Sigmoid colon (tissue), 7 donors: Measurements from ENCODE around the gene SRD5A3. TPM values are rescaled to one million over a fixed set of nuclear protein-coding genes. Genes with fewer than 3 reads are reported as not detected.

ENCODE experiments used
- DNase-seq: peaks from one replicate; pipeline ENCODE4 v3.0.0-alpha.2; 2019
- H3K27ac ChIP-seq, 4 donors: fragments of 200-600 bp; sonication (generic); one replicate each; pipeline ENCODE4 v1.5.1; 2016 to 2019; ENCODE audit warnings: mild to moderate bottlenecking in 1 of 4
- H3K27me3 ChIP-seq, 3 donors: fragments of 200-600 bp; sonication (generic); one replicate each; pipeline ENCODE4 v1.5.1; 2019; ENCODE audit warnings: mild to moderate bottlenecking in 1 of 3
- H3K36me3 ChIP-seq, 4 donors: fragments of 200-600 bp; sonication (generic); one replicate each; pipeline ENCODE4 v1.5.1; 2016 to 2019
- H3K4me1 ChIP-seq, 4 donors: fragments of 200-600 bp; sonication (generic); one replicate each; pipeline ENCODE4 v1.5.1; 2017 to 2019
- H3K4me3 ChIP-seq, 4 donors: fragments of 200-600 bp; sonication (generic); one replicate each; pipeline ENCODE4 v1.5.1; 2017 to 2019; ENCODE audit warnings: mild to moderate bottlenecking in 2 of 4, moderate library complexity in 1 of 4
- H3K9me3 ChIP-seq, 4 donors: fragments of 200-600 bp in 3 of 4; sonication (generic) in 3 of 4; one replicate each; pipeline versions ENCODE4 v1.5.1 to v1.6.1; 2013 to 2019
- CTCF ChIP-seq, 4 experiments: fragments of 450-650 bp in 3 of 4; fragments of 200-600 bp in 1 of 4; IDR thresholded peaks; one replicate each; pipeline ENCODE4 v1.5.1; 2016 to 2019; ENCODE audit warnings: antibody characterized with exemption in 4 of 4, mild to moderate bottlenecking in 3 of 4, moderate library complexity in 2 of 4
- EP300 ChIP-seq, 4 donors: sonication (generic); formaldehyde crosslinking; IDR thresholded peaks; one replicate each; pipeline ENCODE4 v1.6.1; 2017; ENCODE audit warnings: antibody characterized with exemption in 4 of 4
- POLR2A ChIP-seq, 2 donors: fragments of 450-650 bp; IDR thresholded peaks; one replicate each; pipeline ENCODE4 v1.6.1; 2016; ENCODE audit warnings: antibody characterized with exemption in 2 of 2, mild to moderate bottlenecking in 2 of 2, moderate library complexity in 2 of 2
- POLR2AphosphoS5 ChIP-seq, 4 donors: sonication (generic); formaldehyde crosslinking; IDR thresholded peaks; one replicate each; pipeline ENCODE4 v1.6.1; 2017; ENCODE audit warnings: antibody characterized with exemption in 4 of 4
- WGBS, 2 donors: extraction: QIAGEN DNeasy Blood & Tissue Kit; methylation state at CpG; one replicate each; pipeline ENCODE4 v1.1.7; 2013; 5-methylcytosine and 5-hydroxymethylcytosine counted together
- intact Hi-C: fragments of 100-400 bp; cut with DNase I; formaldehyde crosslinking; loops from one replicate; pipeline ENCODE4 v1.15.1; 2023
- polyA plus RNA-seq, 3 donors: library from polyadenylated mRNA; stranded (reverse); fragments of 200-250 nt; gene quantifications; one replicate each; pipeline ENCODE4 v1.2.3, GENCODE V29; 2013
- total RNA-seq, 4 donors: library from RNA; depleted of rRNA; stranded (reverse); fragments of >200 nt; gene quantifications; one replicate each; pipeline ENCODE4 v1.1.0, GENCODE V29; 2016
- donor health status: healthy with polysubstance abuse.
- donor health status: Bipolar disorder and iron deficiency.
- donor health status: healthy.

The SRD5A3 gene
- total and polyA plus RNA-seq, 7 donors, result 2.2 to 9.3 (median 4.4) TPM

GRCh38 chr4:55385201-55385649 lies 39.2 kb downstream of the SRD5A3 start:
- H3K4me3 ChIP-seq, result no peak overlapping the region
- intact Hi-C loops, result no loop called here

GRCh38 chr4:55386073-55386472 lies 40.0 kb downstream of the SRD5A3 start:
- Histone ChIP-seq H3K27ac (no peak overlapping the region), H3K4me1 (no peaks in the 10 kb centered on the region), H3K4me3 (no peak overlapping the region), H3K9me3 (no peaks in the 10 kb centered on the region), H3K27me3 (no peaks in the 10 kb centered on the region), H3K36me3 (no peaks in the 10 kb centered on the region)
- intact Hi-C loops, result no loop called here
- TF ChIP-seq POLR2AphosphoS5 (IDR thresholded peaks at IDR 0.05), result no peak
- no peak for TF ChIP-seq CTCF (IDR thresholded peaks at IDR 0.05)
- no peak for TF ChIP-seq POLR2A (IDR thresholded peaks at IDR 0.05)
- TF ChIP-seq EP300 (IDR thresholded peaks at IDR 0.05), result no peak
- no peak for DNase-seq

More at GRCh38 chr4:55385201-55385649, 39.2 kb downstream of the SRD5A3 start:
- TF ChIP-seq POLR2AphosphoS5 (IDR thresholded peaks at IDR 0.05), result no peak
- no peak for TF ChIP-seq EP300 (IDR thresholded peaks at IDR 0.05)
- no peak for TF ChIP-seq POLR2A (IDR thresholded peaks at IDR 0.05)
- no peak overlapping the region for H3K27ac ChIP-seq
- H3K9me3 ChIP-seq, result no peaks in the 10 kb centered on the region
- no peaks in the 10 kb centered on the region for H3K36me3 ChIP-seq
- DNase-seq, result no peak
- H3K4me1 ChIP-seq, result no peaks in the 10 kb centered on the region
- WGBS, 2 donors, result 70 to 77% methylated on average over 3 of the region's 3 CpGs
- H3K27me3 ChIP-seq, result no peaks in the 10 kb centered on the region

GRCh38 chr4:55386840-55387239 lies 40.8 kb downstream of the SRD5A3 start:
- H3K4me3 ChIP-seq, result no peak overlapping the region

GRCh38 chr4:55393461-55394320 lies 47.6 kb downstream of the SRD5A3 start:
- peaks cover 0 to 23% (median 19%) of the 10 kb centered on the region in 4 donors for H3K4me1 ChIP-seq
- no peaks in the 10 kb centered on the region for H3K27me3 ChIP-seq
- TF ChIP-seq CTCF (IDR thresholded peaks at IDR 0.05) (no peak), POLR2AphosphoS5 (IDR thresholded peaks at IDR 0.05) (no peak), POLR2A (IDR thresholded peaks at IDR 0.05) (no peak), EP300 (IDR thresholded peaks at IDR 0.05) (no peak)
- H3K4me3 ChIP-seq, result no peak overlapping the region
- H3K27ac ChIP-seq, result no peak overlapping the region
- intact Hi-C loops, result loop anchor here (10.0 kb wide), 1 partner anchor 461 kb away; the partner anchor contains the start of gene EXOC1
- no peak for DNase-seq
- WGBS, 2 donors, result 80 to 88% methylated on average over 4 of the region's 4 CpGs
- H3K9me3 ChIP-seq, result no peaks in the 10 kb centered on the region
- H3K36me3 ChIP-seq, result no peaks in the 10 kb centered on the region

More at GRCh38 chr4:55386840-55387239, 40.8 kb downstream of the SRD5A3 start:
- Histone ChIP-seq H3K27ac (no peak overlapping the region), H3K9me3 (no peaks in the 10 kb centered on the region), H3K27me3 (no peaks in the 10 kb centered on the region), H3K36me3 (no peaks in the 10 kb centered on the region), H3K4me1 (no peaks in the 10 kb centered on the region)
- WGBS, 2 donors, result 92 to 96% methylated on average over 2 of the region's 2 CpGs
- TF ChIP-seq POLR2A (IDR thresholded peaks at IDR 0.05), result no peak
- TF ChIP-seq CTCF (IDR thresholded peaks at IDR 0.05), result no peak
- no peak for TF ChIP-seq POLR2AphosphoS5 (IDR thresholded peaks at IDR 0.05)
- no peak for TF ChIP-seq EP300 (IDR thresholded peaks at IDR 0.05)
- no peak for DNase-seq
- intact Hi-C loops, result no loop called here

GRCh38 chr4:55395218-55395528 lies 49.1 kb downstream of the SRD5A3 start:
- H3K27me3 ChIP-seq, result no peaks in the 10 kb centered on the region
- intact Hi-C loops, result loop anchor here (10.0 kb wide), 1 partner anchor 460 kb away; the partner anchor contains the start of gene EXOC1
- no peak for DNase-seq

More at GRCh38 chr4:55395218-55395528, 49.1 kb downstream of the SRD5A3 start:
- TF ChIP-seq CTCF (IDR thresholded peaks at IDR 0.05), result no peak
- no peak for TF ChIP-seq POLR2AphosphoS5 (IDR thresholded peaks at IDR 0.05)
- no peak for TF ChIP-seq EP300 (IDR thresholded peaks at IDR 0.05)
- TF ChIP-seq POLR2A (IDR thresholded peaks at IDR 0.05), result no peak
- H3K27ac ChIP-seq, result peak overlapping the region; percentile 96 to 100 (median 100)
- no peaks in the 10 kb centered on the region for H3K9me3 ChIP-seq
- H3K4me3 ChIP-seq, result peak overlapping the region; percentile 78 to 99 (median 86)
- H3K36me3 ChIP-seq, result no peaks in the 10 kb centered on the region
- 0 to 1% methylated on average over 4 of the region's 4 CpGs for WGBS, 2 donors
- peaks cover 0 to 35% (median 29%) of the 10 kb centered on the region in 4 donors for H3K4me1 ChIP-seq
